Measurements from ENCODE around the gene VPS39.
"Not testable (repeated sequence)": the region's sequence is repeated elsewhere in the genome, so short reads cannot be mapped to it uniquely, and the experiment has no call there.

The VPS39 gene, protein sequence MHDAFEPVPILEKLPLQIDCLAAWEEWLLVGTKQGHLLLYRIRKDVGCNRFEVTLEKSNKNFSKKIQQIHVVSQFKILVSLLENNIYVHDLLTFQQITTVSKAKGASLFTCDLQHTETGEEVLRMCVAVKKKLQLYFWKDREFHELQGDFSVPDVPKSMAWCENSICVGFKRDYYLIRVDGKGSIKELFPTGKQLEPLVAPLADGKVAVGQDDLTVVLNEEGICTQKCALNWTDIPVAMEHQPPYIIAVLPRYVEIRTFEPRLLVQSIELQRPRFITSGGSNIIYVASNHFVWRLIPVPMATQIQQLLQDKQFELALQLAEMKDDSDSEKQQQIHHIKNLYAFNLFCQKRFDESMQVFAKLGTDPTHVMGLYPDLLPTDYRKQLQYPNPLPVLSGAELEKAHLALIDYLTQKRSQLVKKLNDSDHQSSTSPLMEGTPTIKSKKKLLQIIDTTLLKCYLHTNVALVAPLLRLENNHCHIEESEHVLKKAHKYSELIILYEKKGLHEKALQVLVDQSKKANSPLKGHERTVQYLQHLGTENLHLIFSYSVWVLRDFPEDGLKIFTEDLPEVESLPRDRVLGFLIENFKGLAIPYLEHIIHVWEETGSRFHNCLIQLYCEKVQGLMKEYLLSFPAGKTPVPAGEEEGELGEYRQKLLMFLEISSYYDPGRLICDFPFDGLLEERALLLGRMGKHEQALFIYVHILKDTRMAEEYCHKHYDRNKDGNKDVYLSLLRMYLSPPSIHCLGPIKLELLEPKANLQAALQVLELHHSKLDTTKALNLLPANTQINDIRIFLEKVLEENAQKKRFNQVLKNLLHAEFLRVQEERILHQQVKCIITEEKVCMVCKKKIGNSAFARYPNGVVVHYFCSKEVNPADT

DNA sequence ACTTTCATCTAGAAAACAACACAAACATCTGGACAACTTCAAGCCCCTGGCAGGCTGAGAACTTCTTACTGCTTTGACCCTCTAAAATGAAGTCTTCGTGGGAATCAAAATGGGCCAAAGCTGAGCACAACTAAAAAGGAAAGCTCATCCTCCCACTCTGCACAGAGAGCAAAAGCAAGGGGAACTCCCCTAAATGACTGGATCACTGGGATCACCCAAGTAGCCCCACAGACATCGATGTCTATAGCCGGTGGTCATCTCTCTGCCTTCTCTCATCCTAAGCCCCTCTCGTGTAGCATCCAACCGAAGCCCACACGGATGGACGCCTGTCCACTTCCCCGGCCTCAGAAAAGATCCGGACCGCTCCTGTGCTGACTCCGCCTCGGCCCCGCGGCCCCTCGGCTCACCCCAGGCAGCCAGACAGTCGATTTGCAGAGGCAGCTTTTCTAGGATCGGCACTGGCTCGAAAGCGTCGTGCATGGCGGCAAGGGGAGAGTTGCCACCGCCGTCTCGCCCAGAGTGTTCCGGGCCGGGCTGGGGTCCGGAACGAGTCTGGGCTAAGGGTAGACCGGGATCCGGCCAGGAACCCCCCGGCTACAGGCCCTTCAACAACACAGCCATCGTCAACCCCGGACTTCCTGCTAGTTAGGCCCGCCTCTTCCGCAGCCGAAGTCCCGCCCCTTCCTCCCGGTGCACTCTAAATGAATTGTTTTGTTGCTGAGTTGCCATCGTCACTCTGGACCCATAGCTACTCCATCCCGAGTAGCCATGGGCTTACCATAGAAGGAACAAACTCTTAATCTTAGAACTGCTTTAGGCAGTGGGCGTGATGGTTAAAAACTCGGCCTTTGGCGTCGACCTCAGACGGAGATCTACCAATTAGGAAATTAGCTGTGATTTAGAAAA lies at the start of gene VPS39:
Gene VPS39 (minus strand): TSS at position 631 of the 906 bp plus-strand sequence. CDS start 151 bp downstream, at position 480.
- Histone ChIP-seq H3K9me3 (ENCODE audit: control insufficient read depth, low read length) (no peaks in the 10 kb centered on the region), H3K27me3 (ENCODE audit: control insufficient read depth, insufficient read depth, low read length) (no peaks in the 10 kb centered on the region), H3K36me3 (ENCODE audit: control insufficient read depth, insufficient read depth, low read length) (peaks cover 2% of the 10 kb centered on the region), H3K9ac (ENCODE audit: low read length) (peak within 1 kb of the TSS; percentile 98), H3K4me1 (ENCODE audit: control insufficient read depth, insufficient read depth, low read length) (no peaks in the 10 kb centered on the region), H3K4me3 (ENCODE audit: low read length) (peak within 1 kb of the TSS; percentile 98)

DNA sequence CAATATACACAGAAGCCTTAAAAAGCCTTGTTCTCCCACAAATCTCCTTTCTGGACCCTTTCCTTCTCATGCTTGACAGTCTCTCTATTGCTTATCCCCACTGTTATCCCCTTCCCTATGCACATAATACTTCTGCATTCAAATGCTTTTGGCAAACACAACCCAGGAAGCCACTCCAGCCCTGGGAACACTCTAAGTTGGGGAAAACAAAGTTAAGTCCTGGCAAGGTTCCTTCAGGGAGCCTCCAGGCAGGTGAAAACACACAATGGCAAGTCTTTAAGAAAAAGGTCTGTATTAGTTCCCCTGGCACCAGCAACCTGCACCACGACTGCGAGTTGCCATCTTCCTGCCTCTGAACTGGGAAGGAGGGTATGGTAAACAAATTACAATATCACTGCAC lies 45.2 kb upstream of the VPS39 start:
- Histone ChIP-seq H3K4me3 (ENCODE audit: low read length) (no peak overlapping the region), H3K9me3 (ENCODE audit: control insufficient read depth, low read length) (no peaks in the 10 kb centered on the region), H3K36me3 (ENCODE audit: control insufficient read depth, insufficient read depth, low read length) (no peaks in the 10 kb centered on the region)

DNA sequence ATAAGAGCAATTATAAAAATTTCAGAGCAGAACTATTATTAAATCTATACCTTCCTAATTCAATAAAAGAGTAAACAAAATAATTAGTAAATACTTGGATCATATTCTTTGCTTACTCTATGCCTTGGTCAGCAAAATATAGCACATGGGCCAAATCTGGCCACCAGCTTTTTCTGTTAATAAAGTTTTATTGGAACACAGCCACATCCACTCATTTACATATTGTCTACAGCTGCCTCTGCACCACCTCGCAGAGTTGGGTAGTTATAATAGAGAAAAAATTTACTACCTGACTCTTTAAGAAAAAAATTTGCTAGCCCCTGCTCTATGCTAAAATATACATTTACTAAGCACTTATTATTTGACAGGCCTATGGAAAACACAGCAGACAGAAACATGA lies 32.7 kb upstream of the VPS39 start:
- H3K36me3 ChIP-seq (ENCODE audit: control insufficient read depth, insufficient read depth, low read length), result no peaks in the 10 kb centered on the region
- no peak overlapping the region for H3K9ac ChIP-seq (ENCODE audit: low read length)
- H3K27me3 ChIP-seq (ENCODE audit: control insufficient read depth, insufficient read depth, low read length), result no peaks in the 10 kb centered on the region
- no peaks in the 10 kb centered on the region for H3K4me1 ChIP-seq (ENCODE audit: control insufficient read depth, insufficient read depth, low read length)
- H3K9me3 ChIP-seq (ENCODE audit: control insufficient read depth, low read length), result no peaks in the 10 kb centered on the region
- no peak overlapping the region for H3K4me3 ChIP-seq (ENCODE audit: low read length)

More for the DNA sequence above, 45.2 kb upstream of the VPS39 start:
- Histone ChIP-seq H3K4me1 (ENCODE audit: control insufficient read depth, insufficient read depth, low read length) (no peaks in the 10 kb centered on the region), H3K9ac (ENCODE audit: low read length) (no peak overlapping the region), H3K27me3 (ENCODE audit: control insufficient read depth, insufficient read depth, low read length) (no peaks in the 10 kb centered on the region)

DNA sequence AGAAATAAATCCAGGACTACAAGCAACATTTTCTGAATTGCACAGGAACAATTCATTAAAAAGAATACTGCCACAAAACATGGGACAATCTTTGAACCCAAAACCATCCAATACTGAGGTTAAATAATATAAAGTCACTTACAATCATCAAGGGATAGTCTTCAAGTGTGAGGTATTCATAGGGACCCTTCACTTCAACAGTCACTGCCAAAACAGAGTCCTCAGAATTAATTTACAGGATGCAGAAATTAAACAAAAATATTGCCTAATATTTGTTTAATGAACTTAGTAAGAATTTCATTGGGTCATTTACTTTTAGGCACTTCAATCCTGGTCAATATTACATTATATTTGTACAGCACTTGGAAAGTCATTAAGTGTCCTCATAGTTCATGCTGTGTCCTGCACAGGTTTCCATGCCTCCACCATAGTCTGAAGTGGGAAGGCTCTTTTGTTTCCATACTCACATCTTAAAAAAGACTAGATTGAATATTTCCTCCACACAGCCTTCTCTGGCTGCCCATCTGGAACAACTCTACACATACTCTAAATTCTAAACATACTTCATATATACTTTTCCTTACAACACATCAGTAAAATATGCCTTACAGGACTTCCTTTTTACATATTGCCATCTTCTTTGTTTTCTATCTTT lies 31.6 kb upstream of the VPS39 start:
- no peak overlapping the region for H3K9ac ChIP-seq (ENCODE audit: low read length)
- H3K36me3 ChIP-seq (ENCODE audit: control insufficient read depth, insufficient read depth, low read length), result no peaks in the 10 kb centered on the region
- H3K27me3 ChIP-seq (ENCODE audit: control insufficient read depth, insufficient read depth, low read length), result no peaks in the 10 kb centered on the region
- no peak overlapping the region for H3K4me3 ChIP-seq (ENCODE audit: low read length)
- H3K4me1 ChIP-seq (ENCODE audit: control insufficient read depth, insufficient read depth, low read length), result no peaks in the 10 kb centered on the region
- no peaks in the 10 kb centered on the region for H3K9me3 ChIP-seq (ENCODE audit: control insufficient read depth, low read length)

DNA sequence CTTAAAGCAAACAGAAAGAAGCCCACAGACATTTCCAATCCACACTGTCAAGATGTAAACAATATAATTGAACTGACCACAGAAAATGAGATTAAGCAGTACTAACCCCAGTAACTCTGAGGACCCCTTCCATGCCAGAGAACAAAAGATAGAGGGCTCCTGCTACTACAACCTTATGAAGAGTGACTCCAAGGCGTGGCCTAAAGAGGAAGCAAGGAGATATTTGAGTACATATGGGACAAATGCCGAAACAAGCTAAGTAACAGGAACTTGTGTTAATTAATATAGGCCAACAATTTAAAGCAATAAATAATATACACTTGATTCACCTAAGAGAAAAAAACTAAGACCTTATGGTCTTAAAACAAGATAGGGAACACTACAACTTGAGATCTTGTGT lies 25.0 kb upstream of the VPS39 start:
- H3K9me3 ChIP-seq (ENCODE audit: control insufficient read depth, low read length), result no peaks in the 10 kb centered on the region
- H3K4me1 ChIP-seq (ENCODE audit: control insufficient read depth, insufficient read depth, low read length), result no peaks in the 10 kb centered on the region
- no peaks in the 10 kb centered on the region for H3K36me3 ChIP-seq (ENCODE audit: control insufficient read depth, insufficient read depth, low read length)
- no peak overlapping the region for H3K9ac ChIP-seq (ENCODE audit: low read length)
- H3K4me3 ChIP-seq (ENCODE audit: low read length), result no peak overlapping the region
- no peaks in the 10 kb centered on the region for H3K27me3 ChIP-seq (ENCODE audit: control insufficient read depth, insufficient read depth, low read length)

DNA sequence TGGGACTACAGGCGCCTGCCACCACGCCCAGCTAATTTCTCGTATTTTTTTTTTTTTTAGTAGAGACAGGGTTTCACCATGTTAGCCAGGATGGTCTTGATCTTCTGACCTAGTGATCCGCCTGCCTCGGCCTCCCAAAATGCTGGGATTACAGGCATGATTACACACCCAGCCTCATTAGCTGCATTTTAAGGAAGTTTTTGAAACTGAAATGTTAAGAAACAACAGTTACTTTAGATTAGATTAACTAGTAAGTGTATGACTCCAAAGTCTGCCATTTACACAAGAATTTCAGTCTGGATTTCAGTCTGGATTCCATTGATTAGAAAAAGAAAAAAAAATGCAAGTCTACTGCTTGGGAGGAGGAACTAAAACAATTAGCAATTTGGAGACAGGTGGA lies 24.5 kb upstream of the VPS39 start:
- Histone ChIP-seq H3K9me3 (ENCODE audit: control insufficient read depth, low read length) (no peaks in the 10 kb centered on the region), H3K4me1 (ENCODE audit: control insufficient read depth, insufficient read depth, low read length) (no peaks in the 10 kb centered on the region), H3K4me3 (ENCODE audit: low read length) (no peak overlapping the region), H3K36me3 (ENCODE audit: control insufficient read depth, insufficient read depth, low read length) (peaks cover under 1% of the 10 kb centered on the region), H3K9ac (ENCODE audit: low read length) (no peak overlapping the region), H3K27me3 (ENCODE audit: control insufficient read depth, insufficient read depth, low read length) (no peaks in the 10 kb centered on the region)

DNA sequence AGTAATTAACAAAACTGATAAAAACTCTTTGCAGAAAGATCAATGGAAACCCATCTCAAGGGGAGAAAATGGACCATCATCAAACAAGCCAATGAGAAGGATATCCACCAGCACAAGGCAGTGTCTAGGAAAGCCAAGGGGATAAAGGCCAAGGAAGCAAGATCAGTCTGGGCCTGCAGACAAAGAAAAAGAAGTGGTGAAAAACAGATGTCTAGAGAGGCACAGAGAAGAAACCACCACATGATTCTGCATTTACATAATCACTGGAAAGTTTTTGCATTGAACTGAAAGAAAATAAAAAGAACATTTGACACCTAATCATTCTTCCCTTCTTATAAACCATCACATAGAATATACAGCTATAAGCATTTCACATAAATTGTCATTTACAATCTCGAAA lies 23.0 kb upstream of the VPS39 start:
- no peaks in the 10 kb centered on the region for H3K4me1 ChIP-seq (ENCODE audit: control insufficient read depth, insufficient read depth, low read length)
- H3K27me3 ChIP-seq (ENCODE audit: control insufficient read depth, insufficient read depth, low read length), result no peaks in the 10 kb centered on the region
- no peak overlapping the region for H3K9ac ChIP-seq (ENCODE audit: low read length)
- H3K9me3 ChIP-seq (ENCODE audit: control insufficient read depth, low read length), result no peaks in the 10 kb centered on the region
- H3K36me3 ChIP-seq (ENCODE audit: control insufficient read depth, insufficient read depth, low read length), result peaks cover 4% of the 10 kb centered on the region
- no peak overlapping the region for H3K4me3 ChIP-seq (ENCODE audit: low read length)

DNA sequence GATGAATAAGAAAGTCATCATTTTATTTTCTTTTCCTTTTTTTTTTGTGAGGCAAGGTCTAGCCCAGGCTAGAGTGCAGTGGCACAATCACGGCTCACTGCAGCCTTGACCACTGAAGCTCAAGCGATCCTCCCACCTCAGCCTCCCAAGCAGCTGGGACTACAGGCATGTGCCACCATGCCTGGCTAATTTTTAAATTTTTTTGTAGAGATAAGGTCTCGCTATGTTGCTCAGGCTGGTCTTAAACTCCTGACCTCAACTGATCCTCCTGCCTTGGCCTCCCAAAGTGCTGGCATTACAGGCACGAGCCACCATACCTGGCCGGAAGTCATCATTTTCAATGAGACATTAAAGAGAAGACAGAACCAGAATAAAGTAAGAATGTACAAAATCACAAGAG lies 20.9 kb upstream of the VPS39 start:
- H3K36me3 ChIP-seq (ENCODE audit: control insufficient read depth, insufficient read depth, low read length); H3K4me1 ChIP-seq (ENCODE audit: control insufficient read depth, insufficient read depth, low read length); H3K27me3 ChIP-seq (ENCODE audit: control insufficient read depth, insufficient read depth, low read length); H3K4me3 ChIP-seq (ENCODE audit: low read length); H3K9me3 ChIP-seq (ENCODE audit: control insufficient read depth, low read length); H3K9ac ChIP-seq (ENCODE audit: low read length): not testable (repeated sequence)

DNA sequence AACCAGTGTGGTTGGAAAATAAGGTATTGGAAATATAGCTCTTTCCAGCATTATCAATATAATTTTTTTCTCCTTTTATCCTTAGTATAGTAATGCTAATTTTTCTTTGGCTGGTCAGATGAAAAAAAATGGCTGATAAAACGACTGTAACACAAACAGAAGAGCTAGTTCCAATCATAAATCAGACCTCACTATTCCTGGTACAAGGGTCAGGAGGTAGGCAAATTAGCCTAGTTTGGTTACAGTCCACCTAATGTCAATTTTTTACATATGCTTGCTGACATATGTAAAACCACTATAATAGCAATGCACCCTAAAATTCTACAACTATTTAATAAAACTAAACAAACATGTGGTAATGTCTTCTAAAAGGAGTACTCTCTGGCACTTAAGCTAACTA lies 19.9 kb upstream of the VPS39 start:
- no peak overlapping the region for H3K4me3 ChIP-seq (ENCODE audit: low read length)
- no peaks in the 10 kb centered on the region for H3K4me1 ChIP-seq (ENCODE audit: control insufficient read depth, insufficient read depth, low read length)
- no peak overlapping the region for H3K9ac ChIP-seq (ENCODE audit: low read length)
- H3K36me3 ChIP-seq (ENCODE audit: control insufficient read depth, insufficient read depth, low read length), result peaks cover 9% of the 10 kb centered on the region
- H3K9me3 ChIP-seq (ENCODE audit: control insufficient read depth, low read length), result no peaks in the 10 kb centered on the region
- no peaks in the 10 kb centered on the region for H3K27me3 ChIP-seq (ENCODE audit: control insufficient read depth, insufficient read depth, low read length)

DNA sequence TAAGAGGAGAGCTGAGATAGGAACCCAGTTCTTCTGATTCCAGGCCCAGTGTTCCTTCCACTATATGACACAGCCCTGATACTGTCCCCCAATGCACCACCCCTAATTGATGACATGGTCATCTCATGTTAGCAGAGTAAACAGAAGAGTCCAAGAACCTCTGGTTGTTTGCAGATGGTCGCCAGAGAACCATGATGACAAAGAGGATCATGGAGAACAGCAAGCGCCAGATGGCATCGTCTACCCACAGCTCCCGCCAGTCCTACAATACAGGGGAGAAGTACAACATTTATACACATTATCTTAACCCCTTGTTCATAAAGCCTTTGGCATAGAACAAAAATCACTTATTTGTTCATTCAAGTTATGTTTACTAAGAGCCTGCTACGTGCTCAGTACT lies 18.5 kb upstream of the VPS39 start:
- no peaks in the 10 kb centered on the region for H3K9me3 ChIP-seq (ENCODE audit: control insufficient read depth, low read length)
- no peaks in the 10 kb centered on the region for H3K4me1 ChIP-seq (ENCODE audit: control insufficient read depth, insufficient read depth, low read length)
- H3K4me3 ChIP-seq (ENCODE audit: low read length), result no peak overlapping the region
- H3K27me3 ChIP-seq (ENCODE audit: control insufficient read depth, insufficient read depth, low read length), result no peaks in the 10 kb centered on the region
- H3K36me3 ChIP-seq (ENCODE audit: control insufficient read depth, insufficient read depth, low read length), result peaks cover 9% of the 10 kb centered on the region
- H3K9ac ChIP-seq (ENCODE audit: low read length), result no peak overlapping the region

DNA sequence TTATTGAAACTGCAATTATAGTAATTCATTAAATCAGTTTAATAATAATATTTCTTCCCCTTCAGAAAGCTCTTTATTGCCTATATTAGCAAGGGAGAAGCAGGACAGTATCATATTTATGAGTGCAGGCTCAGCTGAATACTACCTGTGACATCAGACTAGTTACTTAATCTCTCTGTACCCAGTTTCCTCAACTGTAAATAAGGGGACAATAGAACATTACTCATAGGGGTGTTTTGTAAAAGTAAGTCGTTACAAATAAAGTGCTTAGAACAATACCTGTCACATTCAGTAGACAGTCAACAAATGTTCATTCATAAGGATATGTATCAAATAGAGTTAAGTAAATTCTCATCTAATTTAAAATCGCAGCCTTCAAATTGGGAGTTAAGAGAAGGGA lies 12.1 kb upstream of the VPS39 start:
- no peaks in the 10 kb centered on the region for H3K4me1 ChIP-seq (ENCODE audit: control insufficient read depth, insufficient read depth, low read length)
- H3K4me3 ChIP-seq (ENCODE audit: low read length), result no peak overlapping the region
- no peak overlapping the region for H3K9ac ChIP-seq (ENCODE audit: low read length)
- peaks cover 4% of the 10 kb centered on the region for H3K36me3 ChIP-seq (ENCODE audit: control insufficient read depth, insufficient read depth, low read length)
- H3K9me3 ChIP-seq (ENCODE audit: control insufficient read depth, low read length), result no peaks in the 10 kb centered on the region
- no peaks in the 10 kb centered on the region for H3K27me3 ChIP-seq (ENCODE audit: control insufficient read depth, insufficient read depth, low read length)

All from mucosa of stomach (tissue), 1 donor.